GM18873 (cell line): ENCODE data around the gene KCNC1.

ENCODE experiments used
- ATAC-seq: cut with Tn5 transposase; IDR thresholded peaks from one replicate; pipeline ENCODE4 v1.9.1; 2021; ENCODE audit warnings: mild to moderate bottlenecking, moderate library complexity, moderate number of reproducible peaks; ENCODE audit not compliant: unreplicated experiment, low FRiP score

The KCNC1 gene

GRCh38 chr11:17714356-17714854 is 20.2 kb upstream of the KCNC1 start:
- ATAC-seq, result no peak

GRCh38 chr11:17714870-17715269 is 19.7 kb upstream of the KCNC1 start:
- ATAC-seq, result no peak

DNA sequence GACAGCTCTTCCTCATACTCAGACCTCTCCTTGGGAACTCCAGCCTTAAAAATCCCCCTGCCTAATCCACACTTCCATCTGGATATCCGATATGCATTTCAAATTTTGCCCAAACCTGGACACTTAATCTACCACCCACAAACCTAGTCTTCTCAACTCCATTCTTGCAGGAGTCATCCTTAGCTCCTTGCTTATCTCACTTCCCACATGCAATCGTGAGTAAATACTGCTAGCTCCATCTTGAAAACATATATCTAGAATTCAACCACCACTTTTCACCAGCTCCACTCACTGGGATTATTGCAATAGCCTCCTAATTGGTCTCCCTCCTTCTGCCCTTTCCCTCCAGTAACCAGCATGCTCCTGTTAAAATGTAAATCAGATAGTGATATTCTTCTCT is 17.8 kb upstream of the KCNC1 start:
- no peak for ATAC-seq

GRCh38 chr11:17718015-17718414 is 16.6 kb upstream of the KCNC1 start:
- ATAC-seq, result no peak

GRCh38 chr11:17718510-17718962 is 16.0 kb upstream of the KCNC1 start:
- ATAC-seq, result no peak

DNA sequence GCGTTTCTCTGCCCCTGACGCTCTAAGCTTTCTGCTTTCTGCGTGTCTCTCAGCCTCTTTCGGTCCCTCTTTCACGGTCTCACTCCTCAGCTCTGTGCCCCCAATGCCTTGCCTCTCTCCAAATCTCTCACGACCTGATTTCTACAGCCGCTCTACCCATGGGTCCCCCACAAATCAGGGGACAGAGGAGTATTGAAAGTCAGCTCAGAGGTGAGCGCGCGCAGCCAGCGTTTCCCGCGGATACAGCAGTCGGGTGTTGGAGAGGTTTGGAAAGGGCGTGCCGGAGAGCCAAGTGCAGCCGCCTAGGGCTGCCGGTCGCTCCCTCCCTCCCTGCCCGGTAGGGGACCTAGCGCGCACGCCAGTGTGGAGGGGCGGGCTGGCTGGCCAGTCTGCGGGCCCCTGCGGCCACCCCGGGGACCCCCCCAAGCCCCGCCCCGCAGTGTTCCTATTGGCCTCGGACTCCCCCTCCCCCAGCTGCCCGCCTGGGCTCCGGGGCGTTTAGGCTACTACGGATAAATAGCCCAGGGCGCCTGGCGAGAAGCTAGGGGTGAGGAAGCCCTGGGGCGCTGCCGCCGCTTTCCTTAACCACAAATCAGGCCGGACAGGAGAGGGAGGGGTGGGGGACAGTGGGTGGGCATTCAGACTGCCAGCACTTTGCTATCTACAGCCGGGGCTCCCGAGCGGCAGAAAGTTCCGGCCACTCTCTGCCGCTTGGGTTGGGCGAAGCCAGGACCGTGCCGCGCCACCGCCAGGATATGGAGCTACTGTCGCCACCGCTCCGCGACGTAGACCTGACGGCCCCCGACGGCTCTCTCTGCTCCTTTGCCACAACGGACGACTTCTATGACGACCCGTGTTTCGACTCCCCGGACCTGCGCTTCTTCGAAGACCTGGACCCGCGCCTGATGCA is 15.3 kb upstream of the KCNC1 start, which contains the start of gene MYOD1:
Gene MYOD1, plus strand, starts transcription at position 544 of the 910 bp plus-strand sequence. Its CDS starts 212 bp downstream, at position 756.
- ATAC-seq, result no peak

DNA sequence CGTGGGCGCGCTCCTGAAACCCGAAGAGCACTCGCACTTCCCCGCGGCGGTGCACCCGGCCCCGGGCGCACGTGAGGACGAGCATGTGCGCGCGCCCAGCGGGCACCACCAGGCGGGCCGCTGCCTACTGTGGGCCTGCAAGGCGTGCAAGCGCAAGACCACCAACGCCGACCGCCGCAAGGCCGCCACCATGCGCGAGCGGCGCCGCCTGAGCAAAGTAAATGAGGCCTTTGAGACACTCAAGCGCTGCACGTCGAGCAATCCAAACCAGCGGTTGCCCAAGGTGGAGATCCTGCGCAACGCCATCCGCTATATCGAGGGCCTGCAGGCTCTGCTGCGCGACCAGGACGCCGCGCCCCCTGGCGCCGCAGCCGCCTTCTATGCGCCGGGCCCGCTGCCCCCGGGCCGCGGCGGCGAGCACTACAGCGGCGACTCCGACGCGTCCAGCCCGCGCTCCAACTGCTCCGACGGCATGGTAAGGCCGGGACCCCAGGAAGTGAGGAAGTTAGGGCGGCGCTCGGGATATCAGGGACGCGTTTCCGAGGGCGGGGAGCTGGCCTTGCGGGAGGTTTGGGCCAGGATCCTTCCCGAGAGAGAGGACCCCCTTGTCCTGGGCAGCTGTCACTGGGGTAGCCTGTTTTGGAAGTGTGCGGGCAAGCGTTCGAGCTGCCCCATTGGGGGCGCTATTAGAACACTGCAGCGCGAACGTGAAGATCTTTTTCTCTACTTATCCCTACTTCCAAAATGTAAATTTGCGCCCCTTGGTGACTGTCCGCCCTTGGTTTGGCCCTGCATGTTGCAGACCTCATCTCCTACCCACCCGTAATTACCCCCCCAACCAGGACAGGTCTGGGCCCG is 14.4 kb upstream of the KCNC1 start:
- ATAC-seq, result no peak

- no peak for ATAC-seq
Measured at GRCh38 chr11:17720796-17721171, 13.8 kb upstream of the KCNC1 start.

- ATAC-seq, result no peak
Measured at GRCh38 chr11:17721242-17721999, 13.2 kb upstream of the KCNC1 start.

DNA sequence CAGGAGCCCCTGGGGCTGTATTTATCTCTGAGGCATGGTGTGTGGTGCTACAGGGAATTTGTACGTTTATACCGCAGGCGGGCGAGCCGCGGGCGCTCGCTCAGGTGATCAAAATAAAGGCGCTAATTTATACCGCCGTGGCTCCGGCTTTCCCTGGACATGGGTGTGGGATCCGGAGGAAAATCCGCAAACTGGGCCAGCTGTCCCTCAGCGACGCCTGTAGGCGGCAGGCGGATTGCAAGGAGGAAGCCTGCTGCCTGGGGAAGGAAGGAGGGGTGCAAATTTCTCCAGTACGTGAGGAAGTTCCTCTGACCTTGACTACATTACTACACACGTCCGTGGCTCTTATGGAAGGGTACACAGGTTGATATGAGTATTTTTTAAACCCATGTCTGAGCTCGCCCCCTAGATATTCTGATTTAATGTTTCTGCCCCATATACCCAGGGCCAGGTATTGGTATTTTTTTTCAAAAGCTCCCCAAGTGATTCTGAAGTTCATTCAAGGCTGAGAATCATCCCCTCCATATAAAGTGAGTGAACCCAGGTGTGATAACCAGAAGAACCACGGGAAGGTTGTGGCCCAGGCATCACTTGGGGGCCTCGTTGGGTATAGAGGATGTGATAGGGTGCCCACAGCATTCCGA is 12.5 kb upstream of the KCNC1 start:
- ATAC-seq, result no peak

- ATAC-seq, result no peak
Measured at GRCh38 chr11:17724020-17724908, 10.3 kb upstream of the KCNC1 start.

DNA sequence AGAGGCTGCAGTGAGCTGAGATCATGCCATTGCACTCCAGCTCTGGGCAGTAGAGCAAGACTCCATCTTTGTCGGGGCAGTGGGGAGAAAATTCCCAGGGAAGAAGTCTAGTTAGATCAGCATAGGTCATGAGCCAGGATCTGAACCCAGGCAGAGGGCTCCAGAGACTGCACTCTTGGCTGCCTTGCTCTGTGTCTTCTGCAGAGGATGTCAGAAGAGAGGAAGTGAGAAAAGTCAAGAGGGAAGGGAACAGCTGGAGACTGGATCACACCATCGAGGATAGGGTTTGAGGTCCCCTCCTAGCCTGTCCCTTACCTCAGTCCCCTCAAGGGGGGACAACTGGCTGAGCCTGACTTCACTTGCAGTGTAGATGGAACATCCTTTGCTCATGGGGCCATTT is 9.4 kb upstream of the KCNC1 start:
- ATAC-seq, result no peak

GRCh38 chr11:17730137-17730536 is 4.4 kb upstream of the KCNC1 start:
- no peak for ATAC-seq

- peak; percentile 74 for ATAC-seq
Measured at GRCh38 chr11:17730608-17731462, 3.7 kb upstream of the KCNC1 start.

- ATAC-seq, result no peak
Measured at GRCh38 chr11:17733261-17733660, 1.3 kb upstream of the KCNC1 start.

DNA sequence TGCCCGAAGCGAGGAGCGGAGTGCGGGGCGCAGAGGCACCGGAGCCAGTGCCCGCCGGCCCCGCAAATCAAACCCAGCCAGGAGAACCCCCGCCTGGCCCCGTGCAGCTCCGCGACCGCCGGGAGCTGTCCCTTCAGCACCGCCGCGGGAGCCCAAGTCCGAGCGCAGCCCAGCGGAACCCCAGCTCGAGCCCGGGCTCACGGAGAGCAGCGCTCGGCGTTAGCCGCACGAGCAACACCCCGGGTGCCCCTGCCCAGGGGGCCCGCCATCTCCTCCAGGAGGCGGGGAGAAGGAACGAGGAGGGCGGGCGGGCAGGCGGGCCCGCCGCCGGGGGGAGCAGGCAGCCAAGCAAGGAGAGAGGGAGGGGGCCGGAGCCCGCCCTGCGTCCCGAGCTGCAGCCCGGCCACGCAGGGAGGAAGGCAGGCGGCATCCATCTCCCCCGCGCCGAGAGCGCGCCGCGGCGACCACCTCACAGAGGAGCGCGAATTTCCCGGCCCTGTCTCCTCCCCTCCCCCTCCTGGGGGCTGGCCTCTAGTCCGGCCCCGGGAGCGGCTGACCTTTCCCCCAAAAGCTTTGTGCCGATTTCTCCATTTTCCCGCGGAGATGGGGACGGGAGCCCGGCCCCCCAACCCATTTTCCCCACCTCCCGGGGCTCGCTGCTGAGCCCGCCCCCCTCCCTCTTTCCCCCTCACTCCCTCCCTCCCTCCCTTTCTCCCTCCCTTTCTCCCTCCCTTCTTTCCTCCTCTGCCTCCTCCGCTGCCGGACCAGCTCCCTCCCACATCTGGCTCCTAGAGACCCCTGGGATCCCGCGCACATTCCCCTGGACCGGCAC is 621 bp downstream of the KCNC1 start:
- ATAC-seq, result no peak
